SJCRH30 (cell line): ENCODE measurements around the gene ATP6V1G1. TPM values are rescaled to one million over a fixed set of nuclear protein-coding genes. Genes with fewer than 3 reads are reported as not detected.

Experiments
- DNase-seq, 2 experiments: peaks; one replicate each; pipeline ENCODE4 v3.0.0-alpha.2; 2015 to 2020
- H3K27ac ChIP-seq: fragments of 250-450 bp; sonication (Bioruptor Pico); 2 replicates; pipeline ENCODE4 v1.5.1; 2020; ENCODE audit warnings: mild to moderate bottlenecking, moderate library complexity
- H3K27me3 ChIP-seq: fragments of 250-450 bp; sonication (Bioruptor Pico); 2 replicates; pipeline ENCODE4 v1.5.1; 2020; ENCODE audit warnings: mild to moderate bottlenecking, moderate library complexity
- H3K36me3 ChIP-seq: fragments of 250-450 bp; sonication (Bioruptor Pico); 2 replicates; pipeline ENCODE4 v1.5.1; 2020; ENCODE audit warnings: mild to moderate bottlenecking, moderate library complexity
- H3K4me1 ChIP-seq: fragments of 250-450 bp; sonication (Bioruptor Pico); 2 replicates; pipeline ENCODE4 v1.5.1; 2020; ENCODE audit warnings: mild to moderate bottlenecking, moderate library complexity
- H3K4me3 ChIP-seq: fragments of 250-450 bp; sonication (Bioruptor Pico); 2 replicates; pipeline ENCODE4 v1.5.1; 2020; ENCODE audit warnings: mild to moderate bottlenecking, moderate library complexity
- H3K9me3 ChIP-seq: fragments of 250-450 bp; sonication (Bioruptor Pico); replicated peaks from 2 replicates; pipeline ENCODE4 v1.5.1; 2020; ENCODE audit warnings: mild to moderate bottlenecking, moderate library complexity
- total RNA-seq: library from RNA; depleted of rRNA; stranded (reverse); fragments of >200 nt; shearing (Covaris generic); gene quantifications from 2 replicates; pipeline ENCODE4 v1.2.3, GENCODE V29; 2014; rRNA removed

Gene ATP6V1G1
- total RNA-seq, 1 experiment from 2014 or later: 128 TPM

- Histone ChIP-seq H3K4me3 (no peak overlapping the region), H3K9me3 (no peaks in the 10 kb centered on the region), H3K36me3 (peaks cover 14% of the 10 kb centered on the region), H3K27ac (no peak overlapping the region), H3K4me1 (0 out of 2 replicates have a peak, but pooled peaks cover 3% of the 10 kb centered on the region), H3K27me3 (no peaks in the 10 kb centered on the region)
- no peak for DNase-seq
Observed at GRCh38 chr9:114634387-114634786, 46.8 kb downstream of the ATP6V1G1 start.

GRCh38 chr9:114638404-114638803 is 50.8 kb downstream of the ATP6V1G1 start:
- H3K27me3 ChIP-seq: no peaks in the 10 kb centered on the region
- H3K36me3 ChIP-seq: peaks cover 6% of the 10 kb centered on the region
- H3K9me3 ChIP-seq: no peaks in the 10 kb centered on the region
- no peak overlapping the region for H3K4me3 ChIP-seq
- no peak for DNase-seq
- H3K27ac ChIP-seq: no peak overlapping the region
- no peaks in the 10 kb centered on the region for H3K4me1 ChIP-seq

GRCh38 chr9:114641967-114642366 is 54.4 kb downstream of the ATP6V1G1 start:
- Histone ChIP-seq H3K4me3 (no peak overlapping the region), H3K27me3 (no peaks in the 10 kb centered on the region), H3K4me1 (no peaks in the 10 kb centered on the region), H3K27ac (no peak overlapping the region), H3K9me3 (no peaks in the 10 kb centered on the region), H3K36me3 (peaks cover 10% of the 10 kb centered on the region; the same call in 1 of the 2 replicates)
- no peak for DNase-seq

GRCh38 chr9:114643001-114643400 is 55.4 kb downstream of the ATP6V1G1 start:
- H3K36me3 ChIP-seq: peaks cover 10% of the 10 kb centered on the region; the same call in 1 of the 2 replicates
- H3K4me3 ChIP-seq: no peak overlapping the region
- DNase-seq: no peak
- H3K9me3 ChIP-seq: no peaks in the 10 kb centered on the region
- no peaks in the 10 kb centered on the region for H3K27me3 ChIP-seq
- no peaks in the 10 kb centered on the region for H3K4me1 ChIP-seq
- H3K27ac ChIP-seq: no peak overlapping the region

- H3K27me3 ChIP-seq: no peaks in the 10 kb centered on the region
- H3K27ac ChIP-seq: no peak overlapping the region
- DNase-seq: no peak
- no peak overlapping the region for H3K4me3 ChIP-seq
- no peaks in the 10 kb centered on the region for H3K4me1 ChIP-seq
- H3K36me3 ChIP-seq: peaks cover 10% of the 10 kb centered on the region; the same call in 1 of the 2 replicates
- H3K9me3 ChIP-seq: no peaks in the 10 kb centered on the region
Observed at GRCh38 chr9:114643896-114644295, 56.3 kb downstream of the ATP6V1G1 start.

Other genes with a start within 250 kb of the ATP6V1G1 start
- 2.0 and 3.1 TPM in 2 replicates for gene AKNA, start 199.8 kb upstream of the ATP6V1G1 start, total RNA-seq
- gene WHRN, start 82.3 kb upstream of the ATP6V1G1 start, total RNA-seq: 2.5 and 3.1 TPM in 2 replicates
- 9.8 and 10.2 TPM in 2 replicates for gene TMEM268, start 23.5 kb downstream of the ATP6V1G1 start, total RNA-seq
- not detected in 2 replicates for gene TEX53, start 70.0 kb downstream of the ATP6V1G1 start, total RNA-seq
- not detected in 2 replicates for gene TEX48, start 94.4 kb downstream of the ATP6V1G1 start, total RNA-seq
- 1.0 and 1.1 TPM in 2 replicates for gene TNFSF15, start 218.3 kb downstream of the ATP6V1G1 start, total RNA-seq